ENCODE results near the gene DENND4B.

The DENND4B gene

GRCh38 chr1:153963850-153964331, 17.4 kb upstream of the DENND4B start:
- no peak for DNase-seq (ENCODE audit: extremely low spot score)
- CTCF ChIA-PET, result interaction anchor here (0.9 to 1.6 kb wide), 3 partner anchors 17 to 42 kb away, joined by 3 to 9 read pairs (median 7); partner anchors contain the start of genes DENND4B and RAB13

DNA sequence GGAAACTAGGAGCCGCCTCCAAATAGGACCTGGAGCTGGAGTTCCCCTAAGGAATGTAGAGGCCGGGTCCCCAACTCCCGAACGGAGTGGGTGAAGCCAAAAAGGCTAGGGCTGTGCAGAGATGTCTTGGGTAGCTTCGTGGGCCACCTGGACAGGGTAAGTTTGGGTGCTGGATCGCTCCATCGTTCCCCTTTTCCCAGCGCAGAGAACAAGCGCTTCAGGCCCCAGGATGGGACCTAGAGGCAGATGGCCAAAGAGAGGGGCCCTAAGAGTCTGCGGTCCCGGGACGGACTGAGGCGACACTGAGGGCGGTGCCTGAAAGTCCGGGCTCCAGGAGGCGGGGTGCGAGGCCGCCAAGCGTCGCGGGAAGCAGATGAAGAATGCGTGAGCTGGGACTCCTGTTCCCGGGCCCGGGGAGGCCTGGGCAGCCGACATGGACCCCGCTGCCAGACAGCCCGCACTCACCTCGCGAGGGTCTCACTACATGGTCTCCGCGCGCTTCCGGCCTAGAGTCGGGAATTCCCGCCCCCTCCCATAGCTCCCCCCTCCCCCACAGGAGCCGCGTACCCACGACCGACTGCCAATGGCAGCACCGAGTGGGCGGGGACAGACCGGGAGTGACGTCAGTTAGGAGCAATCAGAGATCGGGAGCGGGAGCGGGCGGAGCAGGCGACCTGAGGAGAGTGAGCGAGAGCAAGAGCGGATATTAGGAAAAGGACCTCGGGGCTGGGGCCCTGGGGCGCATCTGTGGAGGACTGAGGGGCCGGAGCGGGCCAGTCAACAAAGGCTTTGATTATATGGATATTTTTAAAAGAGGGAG, 16.7 kb upstream of the DENND4B start, which contains the start of gene SLC39A1:
TSS of gene SLC39A1 (minus strand) at position 508 of the 820 bp plus-strand sequence. CDS start 822 bp downstream, outside the sequence.
- ChIA-PET CTCF (interaction anchor here (0.6 to 1.6 kb wide), 4 partner anchors 17 to 108 kb away, joined by 3 to 9 read pairs (median 6); partner anchors contain the start of genes DENND4B and RAB13), POLR2A (interaction anchor here (0.7 to 4.0 kb wide), 22 partner anchors 9 to 336 kb away, joined by 3 to 65 read pairs (median 5); partner anchors contain the start of genes CHTOP, DENND4B, GATAD2B and JTB)
- peak; percentile 94 for DNase-seq (ENCODE audit: extremely low spot score)
- TF ChIP-seq, protein P1, sequence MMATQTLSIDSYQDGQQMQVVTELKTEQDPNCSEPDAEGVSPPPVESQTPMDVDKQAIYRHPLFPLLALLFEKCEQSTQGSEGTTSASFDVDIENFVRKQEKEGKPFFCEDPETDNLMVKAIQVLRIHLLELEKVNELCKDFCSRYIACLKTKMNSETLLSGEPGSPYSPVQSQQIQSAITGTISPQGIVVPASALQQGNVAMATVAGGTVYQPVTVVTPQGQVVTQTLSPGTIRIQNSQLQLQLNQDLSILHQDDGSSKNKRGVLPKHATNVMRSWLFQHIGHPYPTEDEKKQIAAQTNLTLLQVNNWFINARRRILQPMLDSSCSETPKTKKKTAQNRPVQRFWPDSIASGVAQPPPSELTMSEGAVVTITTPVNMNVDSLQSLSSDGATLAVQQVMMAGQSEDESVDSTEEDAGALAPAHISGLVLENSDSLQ (IDR thresholded peaks at IDR 0.05), result peak; percentile 99
- TF ChIP-seq ELF4 (IDR thresholded peaks at IDR 0.05) (peak; percentile 42; the same call in 1 of the 2 replicates), L3MBTL2 (conservative IDR thresholded peaks at IDR 0.05) (peak; percentile 72), TARDBP (IDR thresholded peaks at IDR 0.05) (no peak), BHLHE40 (IDR thresholded peaks at IDR 0.05; ENCODE audit: borderline replicate concordance) (no peak), LEF1 (IDR thresholded peaks at IDR 0.05; ENCODE audit: borderline replicate concordance) (no peak), FOXM1 (IDR thresholded peaks at IDR 0.05; ENCODE audit: borderline replicate concordance) (no peak), ZNF384 (IDR thresholded peaks at IDR 0.05) (no peak), NFRKB (IDR thresholded peaks at IDR 0.05) (no peak), CTBP1 (IDR thresholded peaks at IDR 0.05; ENCODE audit: borderline replicate concordance) (no peak), ARNT (IDR thresholded peaks at IDR 0.05) (no peak)

More at GRCh38 chr1:153963850-153964331, 17.4 kb upstream of the DENND4B start:
- POLR2A ChIA-PET, result interaction anchor here (0.7 to 4.0 kb wide), 19 partner anchors 8 to 337 kb away, joined by 3 to 65 read pairs (median 6); partner anchors contain the start of genes CHTOP, DENND4B, GATAD2B and JTB
- TF ChIP-seq LEF1 (IDR thresholded peaks at IDR 0.05; ENCODE audit: borderline replicate concordance) (no peak), BHLHE40 (IDR thresholded peaks at IDR 0.05; ENCODE audit: borderline replicate concordance) (no peak), ZNF384 (IDR thresholded peaks at IDR 0.05) (no peak), ELF4 (IDR thresholded peaks at IDR 0.05) (no peak), HDGF (IDR thresholded peaks at IDR 0.05; ENCODE audit: borderline replicate concordance) (no peak), FOXA1 (IDR thresholded peaks at IDR 0.05) (no peak), SP1 (IDR thresholded peaks at IDR 0.05) (no peak), CTBP1 (IDR thresholded peaks at IDR 0.05; ENCODE audit: borderline replicate concordance) (no peak), NFRKB (IDR thresholded peaks at IDR 0.05) (no peak)

DNA sequence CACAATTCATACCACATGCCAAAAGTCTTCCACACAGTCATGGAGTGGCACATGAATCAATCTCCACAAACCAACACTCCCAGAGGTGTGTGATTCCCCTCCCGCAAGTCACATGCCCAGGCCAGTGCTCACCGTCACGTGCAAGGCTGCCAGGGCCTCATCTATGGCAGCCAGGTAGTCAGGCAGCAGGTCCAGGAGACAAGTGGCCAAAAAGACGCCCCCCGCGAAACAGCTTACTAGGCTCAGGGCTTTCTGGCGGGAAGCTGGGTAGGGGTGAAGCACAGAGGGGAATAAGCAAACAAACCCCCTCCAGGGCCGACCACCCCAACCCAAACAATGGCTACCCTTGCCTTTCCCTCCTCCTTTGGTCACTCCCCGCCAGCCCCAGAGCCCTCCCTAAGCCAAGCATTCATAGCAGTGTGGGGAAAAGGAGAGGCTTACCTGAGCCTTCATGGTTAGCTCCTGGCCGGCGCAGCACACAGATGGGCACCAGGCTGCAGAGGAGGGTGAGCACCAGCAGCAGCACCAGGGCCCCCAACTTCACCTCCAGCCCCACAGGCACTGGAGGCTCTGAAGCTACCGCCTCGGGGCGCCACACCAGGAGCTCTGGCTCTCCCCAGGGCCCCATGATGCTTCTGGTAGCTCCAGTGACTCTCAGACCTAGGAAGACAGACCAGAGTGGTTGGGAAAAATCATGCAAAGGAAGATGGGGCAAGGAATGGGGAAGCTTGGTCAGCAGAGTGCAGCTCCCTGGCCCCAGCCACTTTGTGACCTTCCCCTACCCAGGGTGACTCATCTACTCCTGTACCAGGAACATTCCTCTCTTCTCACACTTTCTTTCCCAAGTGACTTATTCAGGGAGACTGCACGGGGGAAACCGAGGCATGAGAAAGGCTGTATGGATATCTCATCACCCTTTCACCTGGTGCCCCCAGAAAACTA, 15.8 kb upstream of the DENND4B start:
- no peak for TF ChIP-seq BHLHE40 (IDR thresholded peaks at IDR 0.05; ENCODE audit: borderline replicate concordance)
- no peak for TF ChIP-seq TARDBP (IDR thresholded peaks at IDR 0.05)
- TF ChIP-seq FOXK2 (IDR thresholded peaks at IDR 0.05), result no peak
- no peak for TF ChIP-seq L3MBTL2 (conservative IDR thresholded peaks at IDR 0.05)
- POLR2A ChIA-PET, result interaction anchor here (1.0 to 4.0 kb wide), 14 partner anchors 9 to 335 kb away, joined by 3 to 65 read pairs (median 10); partner anchors contain the start of genes DENND4B, GATAD2B, JTB and RAB13
- DNase-seq (ENCODE audit: extremely low spot score), result no peak
- CTCF ChIA-PET, result interaction anchor here (0.6 to 1.6 kb wide), 3 partner anchors 16 to 107 kb away, joined by 6 to 9 read pairs (median 7); partner anchors contain the start of genes DENND4B and RAB13

- no peak for TF ChIP-seq CTBP1 (IDR thresholded peaks at IDR 0.05; ENCODE audit: borderline replicate concordance)
- TF ChIP-seq BHLHE40 (IDR thresholded peaks at IDR 0.05; ENCODE audit: borderline replicate concordance), result no peak
- TF ChIP-seq ELF4 (IDR thresholded peaks at IDR 0.05), result no peak
- TF ChIP-seq FOXK2 (IDR thresholded peaks at IDR 0.05), result no peak
- TF ChIP-seq SP1 (IDR thresholded peaks at IDR 0.05), result no peak
- TF ChIP-seq ZNF384 (IDR thresholded peaks at IDR 0.05), result no peak
- no peak for TF ChIP-seq LEF1 (IDR thresholded peaks at IDR 0.05; ENCODE audit: borderline replicate concordance)
- no peak for TF ChIP-seq ARNT (IDR thresholded peaks at IDR 0.05)
- TF ChIP-seq, protein P1 (IDR thresholded peaks at IDR 0.05), result no peak
- no peak for TF ChIP-seq FOXM1 (IDR thresholded peaks at IDR 0.05; ENCODE audit: borderline replicate concordance)
- TF ChIP-seq SUZ12 (IDR thresholded peaks at IDR 0.05), result no peak
- no peak for TF ChIP-seq TARDBP (IDR thresholded peaks at IDR 0.05)
- TF ChIP-seq NFRKB (IDR thresholded peaks at IDR 0.05), result no peak
- no peak for TF ChIP-seq HDGF (IDR thresholded peaks at IDR 0.05; ENCODE audit: borderline replicate concordance)
- TF ChIP-seq FOXA1 (IDR thresholded peaks at IDR 0.05), result no peak
- POLR2A ChIA-PET, result interaction anchor here (3.2 to 4.0 kb wide), 2 partner anchors 15 to 29 kb away, joined by 27 to 38 read pairs; partner anchors contain the start of genes DENND4B and RPS27
- CTCF ChIA-PET, result no interaction called here
- DNase-seq (ENCODE audit: extremely low spot score), result no peak
Observed at GRCh38 chr1:153961421-153961820, 14.9 kb upstream of the DENND4B start.

DNA sequence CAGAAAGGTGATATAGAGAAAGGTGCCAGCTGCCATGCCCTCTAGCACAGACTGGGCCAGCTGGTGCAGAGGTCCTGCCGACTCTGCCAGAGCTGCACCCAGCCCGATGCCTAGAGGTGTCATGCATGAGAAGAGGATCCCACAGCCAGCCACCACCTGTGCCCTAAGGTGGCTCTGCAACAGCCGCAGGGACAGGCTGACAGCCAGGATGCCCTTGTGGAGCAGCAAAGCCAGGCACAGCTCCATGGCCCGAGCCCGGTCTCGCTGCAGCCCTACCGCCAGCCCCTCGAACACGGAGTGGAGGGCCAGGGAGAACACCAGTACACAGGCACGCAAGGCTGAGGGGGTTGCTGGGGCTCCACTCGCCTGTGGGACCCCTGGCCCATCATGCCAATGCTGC, 13.7 kb upstream of the DENND4B start:
- no peak for TF ChIP-seq ELF4 (IDR thresholded peaks at IDR 0.05)
- no peak for TF ChIP-seq CTBP1 (IDR thresholded peaks at IDR 0.05; ENCODE audit: borderline replicate concordance)
- TF ChIP-seq TARDBP (IDR thresholded peaks at IDR 0.05), result no peak
- ChIA-PET CTCF (no interaction called here), POLR2A (interaction anchor here (1.0 to 7.7 kb wide), 5 partner anchors 7 to 30 kb away, joined by 3 to 74 read pairs (median 20); partner anchors contain the start of genes CREB3L4, DENND4B, JTB and RAB13)
- DNase-seq (ENCODE audit: extremely low spot score), result no peak
